NCI-H748 (cell line): Measurements from ENCODE around the gene RASGRF1.
A peak's percentile ranks its signal among the peaks of the same experiment; 100 is the strongest.
"Not testable (repeated sequence)": the region's sequence is repeated elsewhere in the genome, so short reads cannot be mapped to it uniquely, and the experiment has no call there.

ENCODE experiments used
- DNase-seq: peaks from one replicate; lab custom pipeline; 2025; ENCODE audit not compliant: unreplicated experiment; lab: John Stamatoyannopoulos, UW

The RASGRF1 gene

GRCh38 chr15:79045041-79045440, 45.5 kb downstream of the RASGRF1 start:
- DNase-seq: no peak

DNA sequence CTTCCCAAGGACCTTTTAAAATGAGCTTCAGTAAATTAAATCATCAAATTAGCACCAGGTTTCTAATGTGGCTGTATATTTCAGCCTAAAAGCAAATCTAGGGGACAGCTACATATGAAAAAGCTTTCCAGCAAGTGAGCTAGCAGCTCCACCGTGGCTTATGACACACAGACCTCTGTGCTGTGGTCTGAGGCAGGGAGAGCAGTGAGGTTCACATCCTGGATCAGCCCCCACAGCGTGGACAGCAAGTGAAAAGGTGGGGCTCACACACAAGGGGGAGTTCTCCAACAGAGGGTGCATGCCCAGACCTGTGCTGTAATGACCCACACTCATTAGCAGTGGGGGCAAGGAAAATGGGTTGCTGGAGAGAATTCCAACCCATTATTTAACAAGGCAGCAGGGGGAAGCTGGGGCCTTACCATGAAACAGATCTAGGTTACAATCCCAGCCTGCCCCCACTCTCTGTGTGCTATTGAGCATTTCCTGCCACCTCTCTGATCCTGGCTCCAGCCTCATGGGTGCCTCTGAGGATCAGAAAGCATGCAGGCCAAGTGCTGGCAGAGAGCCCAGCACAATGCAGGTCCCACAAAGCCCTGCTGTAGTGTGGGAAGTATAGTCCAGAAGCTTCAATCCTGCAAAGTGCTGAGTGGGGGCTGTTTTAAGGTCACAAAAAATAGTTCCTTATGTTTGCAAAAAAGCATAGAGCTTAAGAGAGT, 48.2 kb downstream of the RASGRF1 start:
- no peak for DNase-seq

DNA sequence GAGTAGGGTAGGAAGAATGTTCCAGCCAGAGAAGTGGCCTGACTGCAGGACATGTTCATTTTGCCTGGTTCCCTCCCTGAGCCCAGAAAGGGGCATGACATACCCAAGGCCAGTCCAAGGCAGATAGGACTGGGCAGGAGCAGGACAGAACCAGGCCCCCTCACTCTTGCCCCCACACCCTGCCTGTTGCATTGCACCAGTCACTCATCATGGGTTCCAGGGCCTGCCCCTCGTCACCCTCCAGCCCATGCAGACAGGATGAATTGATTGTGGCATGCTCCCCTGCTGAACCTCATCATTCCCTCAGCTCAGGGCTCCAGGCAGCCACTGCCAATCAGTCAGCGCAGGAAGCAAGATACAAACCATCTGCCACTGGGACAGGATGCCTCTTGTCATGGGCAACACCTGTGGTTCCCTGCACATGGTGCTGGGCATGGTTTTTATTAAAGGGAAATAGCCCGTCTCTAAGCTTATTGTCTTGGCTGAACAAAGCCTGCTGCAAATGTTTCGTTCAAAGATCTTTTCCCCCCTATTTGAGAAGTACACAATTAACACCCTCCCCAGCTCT, 48.9 kb downstream of the RASGRF1 start:
- DNase-seq: no peak

- no peak for DNase-seq
Observed at GRCh38 chr15:79037848-79038247, 52.7 kb downstream of the RASGRF1 start.

DNA sequence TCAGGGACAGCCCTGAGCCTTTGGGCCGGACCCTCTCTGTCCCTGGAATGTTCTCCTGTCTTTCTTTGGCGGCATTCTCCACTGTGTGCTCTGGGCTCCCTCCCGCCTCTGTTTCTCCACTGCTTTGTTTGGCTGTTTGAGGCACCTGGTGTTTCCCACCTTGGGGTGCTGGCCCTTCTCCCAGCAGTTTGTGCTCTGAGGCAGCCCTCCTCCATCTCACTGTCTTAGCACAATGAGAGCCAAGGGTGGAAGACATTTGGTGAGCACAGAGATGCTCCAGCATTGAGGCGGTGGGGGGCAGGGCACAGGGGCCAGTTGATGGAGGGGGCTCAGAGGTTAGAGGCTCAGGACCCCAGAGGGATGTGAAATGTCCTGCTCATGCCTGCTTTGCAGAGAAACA, 54.3 kb downstream of the RASGRF1 start:
- no peak for DNase-seq

DNA sequence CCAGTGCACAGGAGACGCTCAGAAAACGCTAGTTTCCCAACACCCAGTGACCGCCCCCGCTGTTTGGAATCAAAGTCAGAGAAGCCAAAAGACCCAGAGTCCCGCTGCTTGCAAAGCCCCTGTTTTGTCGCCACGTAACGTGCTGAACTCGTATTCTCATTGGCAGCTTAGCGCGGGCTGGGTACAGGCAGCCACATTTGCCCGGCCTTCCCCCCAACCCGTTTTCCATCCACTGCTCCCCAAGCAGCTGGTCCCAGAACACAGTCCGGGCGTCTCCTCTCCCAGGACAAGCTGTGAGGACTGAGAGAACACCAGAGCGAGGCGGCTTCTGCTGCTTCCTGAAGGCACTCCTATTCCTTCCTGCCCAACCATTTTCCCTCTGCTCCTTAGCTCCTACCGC, 54.8 kb downstream of the RASGRF1 start:
- DNase-seq: no peak

- no peak for DNase-seq
Observed at GRCh38 chr15:79035111-79035601, 55.4 kb downstream of the RASGRF1 start.

- no peak for DNase-seq
Observed at GRCh38 chr15:79034284-79034683, 56.3 kb downstream of the RASGRF1 start.

- no peak for DNase-seq
Observed at GRCh38 chr15:79032656-79033055, 57.9 kb downstream of the RASGRF1 start.

- DNase-seq: no peak
Observed at GRCh38 chr15:79031821-79032220, 58.8 kb downstream of the RASGRF1 start.

GRCh38 chr15:79031201-79031600, 59.4 kb downstream of the RASGRF1 start:
- DNase-seq: no peak

- no peak for DNase-seq
Observed at GRCh38 chr15:79030470-79030869, 60.1 kb downstream of the RASGRF1 start.

DNA sequence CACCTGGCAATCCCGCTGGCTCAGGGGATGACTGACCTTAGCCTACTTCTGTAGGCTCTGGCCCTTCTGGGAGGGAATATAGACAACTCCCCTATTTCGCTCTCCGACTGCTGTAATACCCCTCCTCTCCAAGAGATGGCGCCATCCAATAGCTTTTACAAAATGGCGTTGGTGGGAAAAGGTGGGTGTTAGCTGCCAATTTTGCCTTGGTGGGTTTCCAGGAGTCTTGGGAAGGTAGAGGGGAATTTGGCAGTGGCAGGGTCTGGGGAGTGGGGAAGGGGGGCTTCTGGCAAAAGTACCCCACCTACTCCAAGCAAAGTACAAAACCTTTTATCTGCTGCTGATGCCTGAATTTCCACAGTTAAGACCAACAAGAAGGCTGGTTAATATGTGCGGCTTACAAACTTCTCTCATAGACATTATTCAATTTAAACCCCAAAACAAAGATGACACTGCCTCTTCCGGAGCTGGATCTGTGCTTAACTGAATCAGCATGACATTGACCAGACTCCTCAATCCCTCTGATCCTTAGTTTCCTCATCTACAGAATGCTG, 62.1 kb downstream of the RASGRF1 start:
- peak; percentile 23 for DNase-seq

DNA sequence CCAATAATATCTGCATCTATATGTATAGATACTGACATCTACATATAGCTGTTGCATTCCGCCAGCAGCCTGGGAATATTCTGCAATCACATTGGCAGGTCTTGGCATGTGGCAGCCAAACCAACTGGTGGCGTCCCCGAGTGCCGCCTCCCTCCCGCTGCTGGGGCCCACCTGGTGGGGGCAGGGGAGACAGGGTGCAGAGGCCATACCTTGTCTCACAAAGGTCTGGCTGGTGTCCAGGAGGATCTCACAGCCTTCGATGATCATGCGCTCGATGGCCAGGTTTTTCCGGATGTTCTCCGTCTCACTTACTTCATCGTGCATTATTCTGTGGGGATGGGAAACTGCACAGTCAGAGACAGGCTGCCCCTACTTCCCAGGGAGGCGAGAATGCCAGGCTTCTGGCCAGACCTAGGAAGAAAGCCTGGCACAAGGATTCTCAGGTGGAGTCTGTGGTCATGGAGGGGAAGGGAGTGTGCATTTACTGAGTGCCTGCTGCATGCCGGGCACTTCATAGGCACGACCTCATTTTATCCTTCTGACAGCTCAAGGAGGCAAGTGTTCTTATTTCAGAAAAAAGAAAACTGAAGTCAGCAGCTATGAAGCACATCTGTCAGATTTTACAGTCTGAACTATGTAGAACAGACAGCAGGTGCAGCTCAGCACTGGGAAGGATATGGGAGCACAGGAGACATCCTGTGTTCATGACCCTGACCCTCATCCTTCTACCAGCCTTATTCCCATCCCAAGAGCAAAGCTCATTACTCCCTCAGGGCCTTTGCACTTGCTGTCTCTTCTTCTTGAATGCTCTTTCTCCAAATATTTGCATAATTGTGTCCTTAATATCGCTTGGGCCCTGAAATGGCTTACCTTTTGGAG, 62.8 kb downstream of the RASGRF1 start:
- DNase-seq: no peak

DNA sequence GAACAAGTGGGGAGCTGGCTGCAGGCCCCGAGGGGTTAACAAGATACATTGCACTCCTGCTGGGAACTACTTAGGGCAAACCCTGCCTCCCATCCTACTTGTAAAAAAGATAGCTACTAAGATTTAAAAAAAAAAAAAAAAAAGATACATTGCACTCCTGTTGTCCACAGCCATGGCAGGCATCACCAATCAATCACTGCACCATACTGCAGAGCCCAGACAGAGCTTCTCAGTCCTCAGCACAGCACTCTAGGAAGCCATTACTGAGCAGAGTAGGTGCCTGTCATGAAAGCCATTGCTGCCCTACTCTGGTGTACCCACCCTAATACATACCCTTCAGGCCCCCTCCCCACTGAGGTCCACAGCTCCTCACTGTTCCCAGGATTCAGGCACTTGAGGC, 64.8 kb downstream of the RASGRF1 start:
- no peak for DNase-seq

DNA sequence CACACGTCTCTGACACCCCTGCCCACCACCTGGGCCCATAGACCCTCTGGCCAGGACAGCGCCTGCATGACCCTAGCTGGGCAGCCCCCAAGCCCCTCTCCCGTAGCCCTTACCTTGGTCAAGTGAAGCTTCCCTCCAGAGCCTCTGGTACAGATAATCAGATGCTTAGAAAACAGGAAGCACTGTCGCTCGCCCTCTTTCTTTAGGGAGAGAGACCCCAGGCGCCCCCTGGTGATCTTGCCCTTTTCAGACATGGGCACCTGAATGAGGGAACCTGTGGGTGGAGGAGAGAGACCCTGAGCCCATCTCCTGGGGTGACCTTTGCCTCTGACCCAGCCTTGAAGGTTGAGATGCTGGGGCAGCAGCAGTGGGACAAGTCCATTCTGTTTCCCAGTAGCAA, 65.4 kb downstream of the RASGRF1 start:
- DNase-seq: no peak

- not testable (repeated sequence) for DNase-seq
Observed at GRCh38 chr15:79024493-79024892, 66.1 kb downstream of the RASGRF1 start.

GRCh38 chr15:79023918-79024317, 66.7 kb downstream of the RASGRF1 start:
- no peak for DNase-seq

GRCh38 chr15:79023546-79023890, 67.1 kb downstream of the RASGRF1 start:
- no peak for DNase-seq

DNA sequence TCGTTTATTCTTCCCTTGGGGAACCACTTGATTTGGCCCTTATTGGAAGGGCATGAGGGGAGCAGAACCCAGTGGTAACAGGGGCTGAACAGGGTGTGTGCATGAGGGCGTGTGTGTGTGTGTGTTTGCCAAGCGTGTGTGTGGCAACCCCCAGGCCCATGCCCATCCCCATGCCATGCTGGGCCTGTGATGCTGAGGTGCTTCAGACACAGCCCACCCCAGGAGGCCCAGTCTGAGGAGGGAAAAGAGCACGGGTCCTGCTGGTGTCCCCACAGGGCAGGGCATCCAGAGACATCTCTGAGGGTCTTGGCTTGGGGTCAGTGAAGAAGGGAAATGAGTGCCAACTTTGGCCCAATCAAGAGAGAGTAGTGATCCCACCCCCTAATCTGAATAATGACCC, 71.6 kb downstream of the RASGRF1 start:
- DNase-seq: no peak

- no peak for DNase-seq
Observed at GRCh38 chr15:79017953-79018352, 72.6 kb downstream of the RASGRF1 start.
